ENCODE measurements around the gene TRIM26.
"Not testable (repeated sequence)": the region's sequence is repeated elsewhere in the genome, so short reads cannot be mapped to it uniquely, and the experiment has no call there.

The TRIM26 gene

GRCh38 chr6:30144811-30145210, 68.4 kb downstream of the TRIM26 start:
- Histone ChIP-seq H3K27me3 (ENCODE audit: control insufficient read depth in 1 of 2, insufficient read depth in 1 of 2, low read length in 2 of 2) (peaks cover 36 to 51% of the 10 kb centered on the region in 2 experiments), H2BK120ac (ENCODE audit: low read depth, low read length) (no peak overlapping the region), H2BK12ac (ENCODE audit: low read length in 2 of 2) (no peak overlapping the region), H2AK5ac (ENCODE audit: low read length, severe bottlenecking) (no peak overlapping the region), H3K9ac (ENCODE audit: low read length) (no peak overlapping the region), H3K4me2 (ENCODE audit: low read length, poor library complexity, severe bottlenecking) (no peak overlapping the region), H2BK15ac (ENCODE audit: low read depth, poor library complexity, severe bottlenecking) (no peak overlapping the region), H3K36me3 (ENCODE audit: control insufficient read depth in 1 of 2, insufficient read depth in 2 of 2, low read depth in 1 of 2, low read length in 2 of 2) (no peaks in the 10 kb centered on the region), H2BK5ac (ENCODE audit: low read depth, low read length, poor library complexity, severe bottlenecking) (no peak overlapping the region), H3K14ac (ENCODE audit: low read length in 2 of 2) (no peak overlapping the region), H3K27ac (ENCODE audit: low read length, poor library complexity, severe bottlenecking) (no peak overlapping the region), H3K4me3 (ENCODE audit: insufficient read depth in 1 of 2, low read depth in 1 of 2, low read length in 2 of 2) (no peak overlapping the region), H3K79me1 (replicated peaks; ENCODE audit: low read length, poor library complexity, severe bottlenecking) (no peaks in the 10 kb centered on the region), H2AFZ (ENCODE audit: low read depth, low read length) (no peak overlapping the region), H4K8ac (ENCODE audit: low read length) (no peak overlapping the region), H3K4ac (ENCODE audit: low read depth in 1 of 2, low read length in 2 of 2) (no peak overlapping the region), H3K18ac (ENCODE audit: low read depth in 1 of 2, low read length in 2 of 2) (no peak overlapping the region), H3K23ac (ENCODE audit: low read length in 2 of 2) (no peak overlapping the region), H4K91ac (ENCODE audit: low read length) (no peak overlapping the region), H3K9me3 (ENCODE audit: control insufficient read depth, low read length) (no peaks in the 10 kb centered on the region), H3K4me1 (ENCODE audit: control insufficient read depth, insufficient read depth, low read depth, low read length) (no peaks in the 10 kb centered on the region)
- WGBS = 75% methylated on average over 6 of the region's 6 CpGs
- no peak for DNase-seq

- no peak overlapping the region for H3K27ac ChIP-seq (ENCODE audit: low read length, poor library complexity, severe bottlenecking)
- H3K79me1 ChIP-seq (replicated peaks; ENCODE audit: low read length, poor library complexity, severe bottlenecking) = no peaks in the 10 kb centered on the region
- H3K27me3 ChIP-seq (ENCODE audit: control insufficient read depth in 1 of 2, insufficient read depth in 1 of 2, low read length in 2 of 2) = peaks cover 36 to 51% of the 10 kb centered on the region in 2 experiments
- H3K23ac ChIP-seq (ENCODE audit: low read length in 2 of 2) = no peak overlapping the region
- H2AFZ ChIP-seq (ENCODE audit: low read depth, low read length) = no peak overlapping the region
- H2BK5ac ChIP-seq (ENCODE audit: low read depth, low read length, poor library complexity, severe bottlenecking) = no peak overlapping the region
- no peak overlapping the region for H3K14ac ChIP-seq (ENCODE audit: low read length in 2 of 2)
- H3K4me1 ChIP-seq (ENCODE audit: control insufficient read depth, insufficient read depth, low read depth, low read length) = no peaks in the 10 kb centered on the region
- no peaks in the 10 kb centered on the region for H3K9me3 ChIP-seq (ENCODE audit: control insufficient read depth, low read length)
- no peak overlapping the region for H4K91ac ChIP-seq (ENCODE audit: low read length)
- no peak overlapping the region for H2AK5ac ChIP-seq (ENCODE audit: low read length, severe bottlenecking)
- DNase-seq = no peak
- no peak overlapping the region for H2BK12ac ChIP-seq (ENCODE audit: low read length in 2 of 2)
- no peak overlapping the region for H3K4me3 ChIP-seq (ENCODE audit: insufficient read depth in 1 of 2, low read depth in 1 of 2, low read length in 2 of 2)
- no peak overlapping the region for H4K8ac ChIP-seq (ENCODE audit: low read length)
- H3K4me2 ChIP-seq (ENCODE audit: low read length, poor library complexity, severe bottlenecking) = no peak overlapping the region
- no peak overlapping the region for H2BK120ac ChIP-seq (ENCODE audit: low read depth, low read length)
- 60% methylated on average over 2 of the region's 2 CpGs for WGBS
- H3K4ac ChIP-seq (ENCODE audit: low read depth in 1 of 2, low read length in 2 of 2) = no peak overlapping the region
- H3K9ac ChIP-seq (ENCODE audit: low read length) = no peak overlapping the region
- no peaks in the 10 kb centered on the region for H3K36me3 ChIP-seq (ENCODE audit: control insufficient read depth in 1 of 2, insufficient read depth in 2 of 2, low read depth in 1 of 2, low read length in 2 of 2)
- H2BK15ac ChIP-seq (ENCODE audit: low read depth, poor library complexity, severe bottlenecking) = no peak overlapping the region
- no peak overlapping the region for H3K18ac ChIP-seq (ENCODE audit: low read depth in 1 of 2, low read length in 2 of 2)
Observed at GRCh38 chr6:30143780-30144179, 69.4 kb downstream of the TRIM26 start.

DNA sequence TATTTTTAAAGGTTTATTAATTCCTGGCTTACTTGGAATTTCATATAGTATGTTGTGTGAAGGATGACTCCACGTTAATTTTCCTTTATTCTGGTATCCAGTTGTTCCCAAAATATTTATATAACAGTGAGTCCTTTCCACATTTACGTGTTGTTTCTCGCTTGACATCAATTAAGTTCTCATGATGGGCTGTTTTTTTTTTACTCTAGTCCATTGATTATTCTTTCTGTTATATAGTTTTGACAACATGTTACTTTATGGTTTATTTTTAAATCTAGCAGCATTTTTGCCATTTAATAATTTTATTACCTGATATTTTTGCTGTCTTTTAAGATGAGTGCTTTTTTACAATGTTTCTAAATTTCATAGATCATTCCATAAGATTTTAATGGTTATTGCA, 70.5 kb downstream of the TRIM26 start:
- H2BK5ac ChIP-seq (ENCODE audit: low read depth, low read length, poor library complexity, severe bottlenecking) = no peak overlapping the region
- H3K9ac ChIP-seq (ENCODE audit: low read length) = no peak overlapping the region
- H3K27ac ChIP-seq (ENCODE audit: low read length, poor library complexity, severe bottlenecking) = no peak overlapping the region
- H3K79me1 ChIP-seq (replicated peaks; ENCODE audit: low read length, poor library complexity, severe bottlenecking) = no peaks in the 10 kb centered on the region
- H3K4me3 ChIP-seq (ENCODE audit: insufficient read depth in 1 of 2, low read depth in 1 of 2, low read length in 2 of 2) = no peak overlapping the region
- no peak overlapping the region for H2AFZ ChIP-seq (ENCODE audit: low read depth, low read length)
- no peak for DNase-seq
- WGBS = no CpG with 5 or more reads among the region's 3 CpGs
- H3K4me1 ChIP-seq (ENCODE audit: control insufficient read depth, insufficient read depth, low read depth, low read length) = no peaks in the 10 kb centered on the region
- H3K4ac ChIP-seq (ENCODE audit: low read depth in 1 of 2, low read length in 2 of 2) = no peak overlapping the region
- no peak overlapping the region for H4K91ac ChIP-seq (ENCODE audit: low read length)
- H3K14ac ChIP-seq (ENCODE audit: low read length in 2 of 2) = no peak overlapping the region
- no peak overlapping the region for H3K4me2 ChIP-seq (ENCODE audit: low read length, poor library complexity, severe bottlenecking)
- no peak overlapping the region for H3K23ac ChIP-seq (ENCODE audit: low read length in 2 of 2)
- H4K8ac ChIP-seq (ENCODE audit: low read length) = no peak overlapping the region
- H3K36me3 ChIP-seq (ENCODE audit: control insufficient read depth in 1 of 2, insufficient read depth in 2 of 2, low read depth in 1 of 2, low read length in 2 of 2) = no peaks in the 10 kb centered on the region
- H2BK15ac ChIP-seq (ENCODE audit: low read depth, poor library complexity, severe bottlenecking) = no peak overlapping the region
- H3K9me3 ChIP-seq (ENCODE audit: control insufficient read depth, low read length) = no peaks in the 10 kb centered on the region
- H2BK120ac ChIP-seq (ENCODE audit: low read depth, low read length) = no peak overlapping the region
- no peak overlapping the region for H2BK12ac ChIP-seq (ENCODE audit: low read length in 2 of 2)
- H3K18ac ChIP-seq (ENCODE audit: low read depth in 1 of 2, low read length in 2 of 2) = no peak overlapping the region
- peaks cover 36 to 44% of the 10 kb centered on the region in 2 experiments for H3K27me3 ChIP-seq (ENCODE audit: control insufficient read depth in 1 of 2, insufficient read depth in 1 of 2, low read length in 2 of 2)
- no peak overlapping the region for H2AK5ac ChIP-seq (ENCODE audit: low read length, severe bottlenecking)

- H3K4ac ChIP-seq (ENCODE audit: low read depth in 1 of 2, low read length in 2 of 2); H3K9me3 ChIP-seq (ENCODE audit: control insufficient read depth, low read length); H2BK5ac ChIP-seq (ENCODE audit: low read depth, low read length, poor library complexity, severe bottlenecking); H2AFZ ChIP-seq (ENCODE audit: low read depth, low read length); H3K18ac ChIP-seq (ENCODE audit: low read depth in 1 of 2, low read length in 2 of 2); H3K79me1 ChIP-seq (replicated peaks; ENCODE audit: low read length, poor library complexity, severe bottlenecking); H3K4me2 ChIP-seq (ENCODE audit: low read length, poor library complexity, severe bottlenecking); H3K14ac ChIP-seq (ENCODE audit: low read length in 2 of 2); H2AK5ac ChIP-seq (ENCODE audit: low read length, severe bottlenecking); H2BK120ac ChIP-seq (ENCODE audit: low read depth, low read length); H3K23ac ChIP-seq (ENCODE audit: low read length in 2 of 2); H2BK15ac ChIP-seq (ENCODE audit: low read depth, poor library complexity, severe bottlenecking); H3K9ac ChIP-seq (ENCODE audit: low read length); H3K4me1 ChIP-seq (ENCODE audit: control insufficient read depth, insufficient read depth, low read depth, low read length); H2BK12ac ChIP-seq (ENCODE audit: low read length in 2 of 2); H4K8ac ChIP-seq (ENCODE audit: low read length); H4K91ac ChIP-seq (ENCODE audit: low read length); H3K36me3 ChIP-seq (ENCODE audit: control insufficient read depth in 1 of 2, insufficient read depth in 2 of 2, low read depth in 1 of 2, low read length in 2 of 2); H3K27ac ChIP-seq (ENCODE audit: low read length, poor library complexity, severe bottlenecking); DNase-seq; H3K4me3 ChIP-seq (ENCODE audit: insufficient read depth in 1 of 2, low read depth in 1 of 2, low read length in 2 of 2): not testable (repeated sequence)
- 71% methylated on average over 8 of the region's 8 CpGs for WGBS
- peaks cover 30 to 48% of the 10 kb centered on the region in 2 experiments for H3K27me3 ChIP-seq (ENCODE audit: control insufficient read depth in 1 of 2, insufficient read depth in 1 of 2, low read length in 2 of 2)
Observed at GRCh38 chr6:30140240-30140639, 73.0 kb downstream of the TRIM26 start.

Data from mesenchymal stem cell (in vitro differentiated cells and primary cell).